ENCODE measurements around the gene NFATC1.

The NFATC1 gene

DNA sequence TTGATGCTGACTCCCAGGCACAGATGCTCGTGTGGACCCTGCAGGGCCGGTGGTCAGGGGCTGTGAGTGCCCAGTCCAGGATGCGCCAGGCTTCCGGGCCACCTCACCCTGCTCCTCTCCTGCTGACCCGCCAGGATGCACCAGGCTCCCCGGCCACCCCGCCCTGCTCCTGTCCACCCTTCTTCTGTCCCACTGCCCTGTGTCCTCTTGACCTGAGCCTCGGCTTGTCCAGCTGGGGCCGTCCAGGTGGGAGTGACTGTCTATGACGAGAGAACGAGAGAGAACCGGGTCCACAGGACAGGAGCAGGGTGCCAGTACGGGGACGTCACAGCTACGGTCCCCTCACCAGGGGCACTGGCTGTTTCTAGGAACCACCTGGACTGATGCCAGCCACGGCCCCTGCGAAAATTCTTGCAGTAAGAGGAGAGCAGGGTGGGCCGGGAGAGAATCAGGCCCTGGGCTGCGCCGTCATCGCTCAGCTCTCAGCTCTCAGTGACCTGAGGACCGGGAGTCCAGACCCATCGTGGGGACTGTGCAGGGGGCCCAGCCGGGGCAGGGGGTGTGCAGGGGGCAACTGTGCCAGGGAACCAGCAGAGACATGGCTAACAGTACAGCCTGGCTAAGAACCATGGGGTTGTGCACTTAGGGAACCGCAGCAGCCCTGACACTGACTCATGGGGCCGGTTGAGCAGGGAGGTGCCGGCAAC, 12.9 kb upstream of the NFATC1 start:
- ChIA-PET CTCF (interaction anchor here (1.2 to 13.3 kb wide), 5 partner anchors 10 to 262 kb away, joined by 3 to 294 read pairs (median 32); no protein-coding TSS in a partner anchor), POLR2A (no interaction called here)
- TF ChIP-seq, protein P1, sequence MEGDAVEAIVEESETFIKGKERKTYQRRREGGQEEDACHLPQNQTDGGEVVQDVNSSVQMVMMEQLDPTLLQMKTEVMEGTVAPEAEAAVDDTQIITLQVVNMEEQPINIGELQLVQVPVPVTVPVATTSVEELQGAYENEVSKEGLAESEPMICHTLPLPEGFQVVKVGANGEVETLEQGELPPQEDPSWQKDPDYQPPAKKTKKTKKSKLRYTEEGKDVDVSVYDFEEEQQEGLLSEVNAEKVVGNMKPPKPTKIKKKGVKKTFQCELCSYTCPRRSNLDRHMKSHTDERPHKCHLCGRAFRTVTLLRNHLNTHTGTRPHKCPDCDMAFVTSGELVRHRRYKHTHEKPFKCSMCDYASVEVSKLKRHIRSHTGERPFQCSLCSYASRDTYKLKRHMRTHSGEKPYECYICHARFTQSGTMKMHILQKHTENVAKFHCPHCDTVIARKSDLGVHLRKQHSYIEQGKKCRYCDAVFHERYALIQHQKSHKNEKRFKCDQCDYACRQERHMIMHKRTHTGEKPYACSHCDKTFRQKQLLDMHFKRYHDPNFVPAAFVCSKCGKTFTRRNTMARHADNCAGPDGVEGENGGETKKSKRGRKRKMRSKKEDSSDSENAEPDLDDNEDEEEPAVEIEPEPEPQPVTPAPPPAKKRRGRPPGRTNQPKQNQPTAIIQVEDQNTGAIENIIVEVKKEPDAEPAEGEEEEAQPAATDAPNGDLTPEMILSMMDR (IDR thresholded peaks at IDR 0.05; ENCODE audit: insufficient read depth, low read length, missing control alignments): no peak

DNA sequence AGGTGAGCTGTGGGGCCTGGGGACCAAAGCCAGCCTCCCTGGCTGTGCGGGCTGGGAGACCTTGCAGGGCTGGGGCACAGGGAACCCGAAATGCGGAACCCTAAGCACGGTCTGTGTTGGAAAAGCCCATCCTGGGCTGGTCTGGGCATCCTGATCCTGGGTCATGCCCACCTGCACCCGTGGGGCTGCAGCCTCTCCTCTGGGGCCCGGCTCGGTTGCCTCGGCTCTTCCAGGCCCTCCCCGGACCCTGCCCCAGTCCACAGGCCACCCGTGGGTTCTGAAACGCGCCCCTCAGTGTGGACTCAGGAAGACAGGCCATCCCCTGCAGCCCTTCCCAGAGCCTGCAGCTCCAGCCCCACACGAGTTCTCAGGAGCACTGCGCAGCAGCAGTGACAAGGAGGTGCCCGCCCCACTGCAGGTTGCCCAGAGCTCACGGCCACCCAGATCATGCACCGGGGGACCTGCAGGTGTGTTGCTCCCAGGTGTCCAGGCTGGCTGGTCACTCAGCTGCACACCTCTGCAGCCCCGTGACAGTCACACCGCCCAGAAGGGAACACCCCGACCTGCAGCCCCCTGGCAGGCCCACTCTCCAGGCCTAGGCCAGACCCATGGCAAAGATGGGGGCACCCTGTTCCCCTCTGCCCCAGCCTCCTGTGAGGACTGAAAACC, 12.2 kb upstream of the NFATC1 start:
- TF ChIP-seq, protein P1 (IDR thresholded peaks at IDR 0.05; ENCODE audit: insufficient read depth, low read length, missing control alignments): no peak
- DNase-seq (ENCODE audit: low read depth, low spot score): no peak
- ChIA-PET POLR2A (no interaction called here), CTCF (interaction anchor here (1.1 to 13.3 kb wide), 4 partner anchors 9 to 262 kb away, joined by 3 to 294 read pairs (median 102); no protein-coding TSS in a partner anchor)
- no peak overlapping the region for H3K4me3 ChIP-seq (ENCODE audit: low read depth, low read length)

More for the DNA sequence above, 12.9 kb upstream of the NFATC1 start:
- DNase-seq (ENCODE audit: low read depth, low spot score): no peak
- H3K4me3 ChIP-seq (ENCODE audit: low read depth, low read length): no peak overlapping the region

DNA sequence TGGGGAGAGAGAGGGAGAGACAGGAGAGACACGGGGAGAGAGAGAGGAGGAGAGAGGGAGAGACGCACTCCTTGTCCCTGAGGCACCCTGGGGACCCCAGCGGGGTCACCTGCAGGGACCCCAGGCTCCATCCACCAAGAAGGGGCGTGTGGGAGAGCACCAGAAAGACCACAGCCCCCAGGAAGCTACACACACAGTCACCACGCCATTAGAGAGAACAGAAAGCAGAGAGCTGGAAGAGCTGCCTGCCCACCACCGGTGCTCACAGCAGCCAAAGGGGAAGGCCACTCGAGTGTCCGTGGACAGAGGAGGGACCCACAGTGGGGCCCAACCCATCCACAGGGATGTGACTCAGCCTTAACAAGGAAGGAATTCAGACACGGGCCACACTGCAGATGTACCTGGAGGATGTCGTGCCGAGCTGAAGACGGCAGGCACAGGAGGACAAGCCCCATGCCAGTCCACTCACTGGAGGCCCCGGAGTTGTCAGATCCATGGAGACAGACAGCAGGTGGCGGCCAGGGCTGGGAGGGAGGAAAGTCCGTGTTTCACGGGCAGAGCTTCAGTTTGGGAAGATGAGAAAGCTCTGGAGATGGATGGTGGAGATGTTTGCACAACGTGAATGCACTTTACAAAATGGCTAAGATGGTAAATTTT, 11.5 kb upstream of the NFATC1 start:
- POLR2A ChIA-PET: no interaction called here
- CTCF ChIA-PET: interaction anchor here (1.1 to 13.3 kb wide), 4 partner anchors 10 to 261 kb away, joined by 3 to 294 read pairs (median 102); no protein-coding TSS in a partner anchor
- no peak for DNase-seq (ENCODE audit: low read depth, low spot score)
- TF ChIP-seq, protein P1 (IDR thresholded peaks at IDR 0.05; ENCODE audit: insufficient read depth, low read length, missing control alignments): no peak
- no peak overlapping the region for H3K4me3 ChIP-seq (ENCODE audit: low read depth, low read length)

DNA sequence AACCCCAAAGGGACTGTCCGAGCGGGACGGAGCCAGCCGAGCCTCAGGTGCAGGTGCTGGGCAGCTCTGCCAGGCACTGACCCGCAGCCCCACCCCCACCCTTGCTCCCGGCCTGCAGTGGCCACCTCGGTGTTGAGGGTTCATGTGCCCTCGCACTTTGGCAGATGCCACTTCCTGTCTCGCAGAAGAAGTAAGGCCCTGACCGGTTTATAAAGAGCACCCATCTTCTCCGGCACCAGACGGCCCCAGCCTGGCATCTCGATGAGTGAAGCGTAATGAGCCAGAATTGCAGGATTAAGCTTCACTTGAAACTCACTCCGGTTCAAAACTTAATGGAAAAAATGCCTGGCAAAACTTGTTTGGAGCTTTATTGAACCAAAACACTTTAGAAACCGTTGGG, 10.9 kb upstream of the NFATC1 start:
- DNase-seq (ENCODE audit: low read depth, low spot score): no peak
- ChIA-PET POLR2A (no interaction called here), CTCF (interaction anchor here (1.1 to 13.3 kb wide), 4 partner anchors 9 to 260 kb away, joined by 3 to 294 read pairs (median 102); no protein-coding TSS in a partner anchor)
- H3K4me3 ChIP-seq (ENCODE audit: low read depth, low read length): no peak overlapping the region
- TF ChIP-seq, protein P1 (IDR thresholded peaks at IDR 0.05; ENCODE audit: insufficient read depth, low read length, missing control alignments): no peak

DNA sequence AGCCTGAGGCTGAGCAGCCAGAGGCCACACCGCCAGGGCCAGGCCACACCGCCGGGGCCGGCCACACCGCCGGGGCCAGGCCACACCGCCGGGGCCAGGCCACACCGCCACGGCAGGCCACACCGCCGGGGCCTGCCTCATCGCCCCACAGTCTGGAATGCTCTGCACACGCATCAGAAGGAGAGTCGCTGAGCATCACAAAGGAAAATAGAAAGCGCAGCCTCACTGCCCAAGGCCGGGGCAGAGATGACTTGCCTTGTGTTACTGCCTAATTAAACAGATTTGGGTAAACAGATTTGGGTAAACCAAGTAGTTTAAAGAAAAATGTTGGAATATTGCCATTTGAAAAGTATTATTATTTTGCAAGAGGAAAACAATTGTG, 10.4 kb upstream of the NFATC1 start:
- H3K4me3 ChIP-seq (ENCODE audit: low read depth, low read length): no peak overlapping the region
- DNase-seq (ENCODE audit: low read depth, low spot score): no peak
- CTCF ChIA-PET: interaction anchor here (1.1 to 13.3 kb wide), 3 partner anchors 9 to 260 kb away, joined by 3 to 294 read pairs (median 200); no protein-coding TSS in a partner anchor
- TF ChIP-seq, protein P1 (IDR thresholded peaks at IDR 0.05; ENCODE audit: insufficient read depth, low read length, missing control alignments): no peak
- POLR2A ChIA-PET: no interaction called here

All from AG04449 (cell line).